Measurements from ENCODE around the gene CCDC68. TPM values are rescaled to one million over a fixed set of nuclear protein-coding genes. Genes with fewer than 3 reads are reported as not detected.

Gene CCDC68
- total RNA-seq (not detected), total RNA-seq (0 to 0.08 reads per million in 2 donors)

GRCh38 chr18:54958704-54959625 is at the start of gene CCDC68:
TSS of gene CCDC68 (minus strand) at chr18:54959461. CDS start at chr18:54942791, 16,670 bp downstream.
- H3K9me3 ChIP-seq (ENCODE audit: control insufficient read depth, low read length, poor library complexity, severe bottlenecking), result no peaks in the 10 kb centered on the region
- Mint-ChIP-seq H3K27me3 (peaks cover 61% of the 10 kb centered on the region), H3K4me1 (peaks cover 12% of the 10 kb centered on the region), H3K4me3 (no peak within 1 kb of the TSS), H3K36me3 (ENCODE audit: low read depth) (peaks cover 5% of the 10 kb centered on the region), H3K27ac (no peak within 1 kb of the TSS)
- ATAC-seq (no peak), DNase-seq (no peak)

GRCh38 chr18:55007602-55008001 is 48.3 kb upstream of the CCDC68 start:
- H3K36me3 Mint-ChIP-seq (ENCODE audit: low read depth), result no peaks in the 10 kb centered on the region
- ATAC-seq (no peak), DNase-seq (no peak)
- no peaks in the 10 kb centered on the region for H3K9me3 ChIP-seq (ENCODE audit: control insufficient read depth, low read length, poor library complexity, severe bottlenecking)
- peaks cover 46% of the 10 kb centered on the region for H3K27me3 Mint-ChIP-seq
- H3K27ac Mint-ChIP-seq, result no peak overlapping the region
- no peaks in the 10 kb centered on the region for H3K4me1 Mint-ChIP-seq
- H3K4me3 Mint-ChIP-seq, result no peak overlapping the region

GRCh38 chr18:55003695-55004094 is 44.4 kb upstream of the CCDC68 start:
- H3K4me3 Mint-ChIP-seq, result no peak overlapping the region
- H3K4me1 Mint-ChIP-seq, result no peaks in the 10 kb centered on the region
- ATAC-seq (no peak), DNase-seq (no peak)
- no peaks in the 10 kb centered on the region for H3K9me3 ChIP-seq (ENCODE audit: control insufficient read depth, low read length, poor library complexity, severe bottlenecking)
- no peak overlapping the region for H3K27ac Mint-ChIP-seq
- peaks cover 28% of the 10 kb centered on the region for H3K27me3 Mint-ChIP-seq
- H3K36me3 Mint-ChIP-seq (ENCODE audit: low read depth), result no peaks in the 10 kb centered on the region

GRCh38 chr18:55002261-55002660 is 43.0 kb upstream of the CCDC68 start:
- no peak overlapping the region for H3K4me3 Mint-ChIP-seq
- no peaks in the 10 kb centered on the region for H3K4me1 Mint-ChIP-seq
- H3K9me3 ChIP-seq (ENCODE audit: control insufficient read depth, low read length, poor library complexity, severe bottlenecking), result no peaks in the 10 kb centered on the region
- DNase-seq, result no peak
- no peak overlapping the region for H3K27ac Mint-ChIP-seq
- ATAC-seq, result no peak
- H3K27me3 Mint-ChIP-seq, result peaks cover 17% of the 10 kb centered on the region
- H3K36me3 Mint-ChIP-seq (ENCODE audit: low read depth), result no peaks in the 10 kb centered on the region

- Mint-ChIP-seq H3K36me3 (ENCODE audit: low read depth) (no peaks in the 10 kb centered on the region), H3K27me3 (peaks cover 15% of the 10 kb centered on the region), H3K4me1 (no peaks in the 10 kb centered on the region), H3K4me3 (no peak overlapping the region), H3K27ac (no peak overlapping the region)
- ATAC-seq (no peak), DNase-seq (no peak)
- no peaks in the 10 kb centered on the region for H3K9me3 ChIP-seq (ENCODE audit: control insufficient read depth, low read length, poor library complexity, severe bottlenecking)
Measured at GRCh38 chr18:55001394-55002024, 42.2 kb upstream of the CCDC68 start.

- no peaks in the 10 kb centered on the region for H3K4me1 Mint-ChIP-seq
- DNase-seq, result no peak
- no peak overlapping the region for H3K4me3 Mint-ChIP-seq
- no peaks in the 10 kb centered on the region for H3K36me3 Mint-ChIP-seq (ENCODE audit: low read depth)
- peaks cover 11% of the 10 kb centered on the region for H3K27me3 Mint-ChIP-seq
- no peaks in the 10 kb centered on the region for H3K9me3 ChIP-seq (ENCODE audit: control insufficient read depth, low read length, poor library complexity, severe bottlenecking)
- no peak for ATAC-seq
- no peak overlapping the region for H3K27ac Mint-ChIP-seq
Measured at GRCh38 chr18:55000529-55000928, 41.3 kb upstream of the CCDC68 start.

GRCh38 chr18:54999016-54999415 is 39.8 kb upstream of the CCDC68 start:
- ATAC-seq (no peak), DNase-seq (no peak)
- Mint-ChIP-seq H3K4me3 (no peak overlapping the region), H3K27ac (no peak overlapping the region), H3K27me3 (peaks cover 5% of the 10 kb centered on the region), H3K36me3 (ENCODE audit: low read depth) (no peaks in the 10 kb centered on the region), H3K4me1 (no peaks in the 10 kb centered on the region)
- H3K9me3 ChIP-seq (ENCODE audit: control insufficient read depth, low read length, poor library complexity, severe bottlenecking), result no peaks in the 10 kb centered on the region

- Mint-ChIP-seq H3K4me1 (peaks cover 2% of the 10 kb centered on the region), H3K27me3 (peaks cover 22% of the 10 kb centered on the region), H3K27ac (no peak overlapping the region), H3K36me3 (ENCODE audit: low read depth) (no peaks in the 10 kb centered on the region), H3K4me3 (no peak overlapping the region)
- no peak for DNase-seq
- no peak for ATAC-seq
- no peaks in the 10 kb centered on the region for H3K9me3 ChIP-seq (ENCODE audit: control insufficient read depth, low read length, poor library complexity, severe bottlenecking)
Measured at GRCh38 chr18:54995421-54996143, 36.3 kb upstream of the CCDC68 start.

- peaks cover 2% of the 10 kb centered on the region for H3K4me1 Mint-ChIP-seq
- DNase-seq (no peak), ATAC-seq (no peak)
- no peaks in the 10 kb centered on the region for H3K36me3 Mint-ChIP-seq (ENCODE audit: low read depth)
- no peak overlapping the region for H3K27ac Mint-ChIP-seq
- H3K27me3 Mint-ChIP-seq, result peaks cover 24% of the 10 kb centered on the region
- H3K4me3 Mint-ChIP-seq, result no peak overlapping the region
- H3K9me3 ChIP-seq (ENCODE audit: control insufficient read depth, low read length, poor library complexity, severe bottlenecking), result no peaks in the 10 kb centered on the region
Measured at GRCh38 chr18:54991981-54992380, 32.7 kb upstream of the CCDC68 start.

GRCh38 chr18:54984908-54985307 is 25.6 kb upstream of the CCDC68 start:
- H3K4me1 Mint-ChIP-seq, result no peaks in the 10 kb centered on the region
- no peak for DNase-seq
- no peak for ATAC-seq
- no peak overlapping the region for H3K27ac Mint-ChIP-seq
- no peaks in the 10 kb centered on the region for H3K36me3 Mint-ChIP-seq (ENCODE audit: low read depth)
- no peak overlapping the region for H3K4me3 Mint-ChIP-seq
- H3K9me3 ChIP-seq (ENCODE audit: control insufficient read depth, low read length, poor library complexity, severe bottlenecking), result no peaks in the 10 kb centered on the region
- peaks cover 38% of the 10 kb centered on the region for H3K27me3 Mint-ChIP-seq

GRCh38 chr18:54983791-54984190 is 24.5 kb upstream of the CCDC68 start:
- Mint-ChIP-seq H3K4me3 (no peak overlapping the region), H3K36me3 (ENCODE audit: low read depth) (no peaks in the 10 kb centered on the region), H3K27ac (no peak overlapping the region), H3K4me1 (no peaks in the 10 kb centered on the region), H3K27me3 (peaks cover 42% of the 10 kb centered on the region)
- H3K9me3 ChIP-seq (ENCODE audit: control insufficient read depth, low read length, poor library complexity, severe bottlenecking), result no peaks in the 10 kb centered on the region
- no peak for ATAC-seq
- no peak for DNase-seq

GRCh38 chr18:54983041-54983686 is 23.9 kb upstream of the CCDC68 start:
- H3K27ac Mint-ChIP-seq, result no peak overlapping the region
- H3K27me3 Mint-ChIP-seq, result peaks cover 48% of the 10 kb centered on the region
- peak; percentile 59 for ATAC-seq
- DNase-seq, result no peak
- H3K4me3 Mint-ChIP-seq, result no peak overlapping the region
- H3K9me3 ChIP-seq (ENCODE audit: control insufficient read depth, low read length, poor library complexity, severe bottlenecking), result no peaks in the 10 kb centered on the region
- H3K36me3 Mint-ChIP-seq (ENCODE audit: low read depth), result no peaks in the 10 kb centered on the region
- H3K4me1 Mint-ChIP-seq, result no peaks in the 10 kb centered on the region

GRCh38 chr18:54981076-54981475 is 21.8 kb upstream of the CCDC68 start:
- Mint-ChIP-seq H3K4me1 (no peaks in the 10 kb centered on the region), H3K27me3 (peaks cover 47% of the 10 kb centered on the region), H3K27ac (no peak overlapping the region), H3K36me3 (ENCODE audit: low read depth) (no peaks in the 10 kb centered on the region), H3K4me3 (no peak overlapping the region)
- no peaks in the 10 kb centered on the region for H3K9me3 ChIP-seq (ENCODE audit: control insufficient read depth, low read length, poor library complexity, severe bottlenecking)
- DNase-seq (no peak), ATAC-seq (no peak)

Data from T-helper 17 cell (primary cell).